MM.1S (cell line): ENCODE data around the gene SNRPD3.
"Not testable (repeated sequence)": the region's sequence is repeated elsewhere in the genome, so short reads cannot be mapped to it uniquely, and the experiment has no call there.

Experiments
- DNase-seq: peaks from one replicate; pipeline ENCODE4 v3.0.0-alpha.2; 2015
- H2AFZ ChIP-seq: fragments of 300-600 bp; sonication (generic); 2 replicates; pipeline ENCODE4 v1.6.0; 2016; ENCODE audit warnings: antibody characterized with exemption, low read length
- H3F3A ChIP-seq: fragments of 300-600 bp; sonication (generic); 2 replicates; pipeline ENCODE4 v1.6.1; 2016; ENCODE audit warnings: mild to moderate bottlenecking, antibody characterized with exemption, low read length, moderate library complexity, mixed read lengths; ENCODE audit not compliant: insufficient read depth
- H3K27ac ChIP-seq: fragments of 300-600 bp; sonication (generic); 2 replicates; pipeline ENCODE4 v1.5.1; 2016; ENCODE audit warnings: mild to moderate bottlenecking, low read length
- H3K27me3 ChIP-seq: fragments of 300-600 bp; sonication (generic); replicated peaks from 2 replicates; pipeline ENCODE4 v1.6.0; 2016; ENCODE audit warnings: low read length; ENCODE audit not compliant: insufficient read depth
- H3K36me3 ChIP-seq: fragments of 300-600 bp; sonication (generic); replicated peaks from 2 replicates; pipeline ENCODE4 v1.6.1; 2016; ENCODE audit warnings: mild to moderate bottlenecking, low read length, mixed read lengths; ENCODE audit not compliant: insufficient read depth
- H3K4me1 ChIP-seq: fragments of 300-600 bp; sonication (generic); 2 replicates; pipeline ENCODE4 v1.6.1; 2016; ENCODE audit warnings: low read length, mixed read lengths
- H3K4me2 ChIP-seq: fragments of 300-600 bp; sonication (generic); 2 replicates; pipeline ENCODE4 v1.6.0; 2016; ENCODE audit warnings: low read depth, low read length
- H3K4me3 ChIP-seq: fragments of 300-600 bp; sonication (generic); 2 replicates; pipeline ENCODE4 v1.5.1; 2016; ENCODE audit warnings: low read length, mixed read lengths
- H3K79me2 ChIP-seq: fragments of 300-600 bp; sonication (generic); 2 replicates; pipeline ENCODE4 v1.6.1; 2016; ENCODE audit warnings: mixed run types, low read length, mixed read lengths
- H3K9ac ChIP-seq: fragments of 300-600 bp; sonication (generic); 2 replicates; pipeline ENCODE4 v1.6.1; 2016; ENCODE audit warnings: low read length, mixed read lengths
- H3K9me2 ChIP-seq: fragments of 300-600 bp; sonication (generic); replicated peaks from 2 replicates; pipeline ENCODE4 v1.6.1; 2016; ENCODE audit warnings: mild to moderate bottlenecking, low read length, mixed read lengths; ENCODE audit not compliant: insufficient read depth
- H3K9me3 ChIP-seq: fragments of 300-600 bp; sonication (generic); replicated peaks from 2 replicates; pipeline ENCODE4 v1.6.1; 2016; ENCODE audit warnings: mild to moderate bottlenecking, low read length, mixed read lengths; ENCODE audit not compliant: insufficient read depth
- H4K20me1 ChIP-seq: fragments of 300-600 bp; sonication (generic); 2 replicates; pipeline ENCODE4 v1.6.1; 2016; ENCODE audit warnings: mild to moderate bottlenecking, low read length, moderate library complexity, mixed read lengths; ENCODE audit not compliant: insufficient read depth
- EZH2 ChIP-seq: fragments of 300-600 bp; sonication (generic); optimal IDR thresholded peaks from 2 replicates; pipeline ENCODE3; 2017; ENCODE audit warnings: low read depth, mild to moderate bottlenecking, antibody characterized with exemption, low read length, mixed read lengths
- EZH2phosphoT487 ChIP-seq: fragments of 300-600 bp; sonication (generic); IDR thresholded peaks from 2 replicates; pipeline ENCODE4 v1.6.1; 2018; ENCODE audit warnings: antibody characterized with exemption, low read length
- TF ChIP-seq, protein P1 (sequence below): fragments of 300-600 bp; sonication (generic); IDR thresholded peaks from 2 replicates; pipeline ENCODE4 v1.5.1; 2016; ENCODE audit warnings: antibody characterized with exemption, low read length, mixed read lengths

Gene SNRPD3

GRCh38 chr22:24595863-24596262 lies 40.1 kb downstream of the SNRPD3 start:
- Histone ChIP-seq H3K9me3 (no peaks in the 10 kb centered on the region), H3K79me2 (no peaks in the 10 kb centered on the region), H3K9ac (no peak overlapping the region), H3K27me3 (no peaks in the 10 kb centered on the region), H3K4me1 (no peaks in the 10 kb centered on the region), H4K20me1 (no peaks in the 10 kb centered on the region), H3K4me2 (no peak overlapping the region), H2AFZ (no peak overlapping the region), H3K4me3 (no peak overlapping the region), H3K9me2 (no peaks in the 10 kb centered on the region), H3K27ac (no peak overlapping the region), H3K36me3 (no peaks in the 10 kb centered on the region), H3F3A (no peaks in the 10 kb centered on the region)
- no peak for DNase-seq
- TF ChIP-seq EZH2 (no peak), EZH2phosphoT487 (no peak)
- TF ChIP-seq, protein P1, sequence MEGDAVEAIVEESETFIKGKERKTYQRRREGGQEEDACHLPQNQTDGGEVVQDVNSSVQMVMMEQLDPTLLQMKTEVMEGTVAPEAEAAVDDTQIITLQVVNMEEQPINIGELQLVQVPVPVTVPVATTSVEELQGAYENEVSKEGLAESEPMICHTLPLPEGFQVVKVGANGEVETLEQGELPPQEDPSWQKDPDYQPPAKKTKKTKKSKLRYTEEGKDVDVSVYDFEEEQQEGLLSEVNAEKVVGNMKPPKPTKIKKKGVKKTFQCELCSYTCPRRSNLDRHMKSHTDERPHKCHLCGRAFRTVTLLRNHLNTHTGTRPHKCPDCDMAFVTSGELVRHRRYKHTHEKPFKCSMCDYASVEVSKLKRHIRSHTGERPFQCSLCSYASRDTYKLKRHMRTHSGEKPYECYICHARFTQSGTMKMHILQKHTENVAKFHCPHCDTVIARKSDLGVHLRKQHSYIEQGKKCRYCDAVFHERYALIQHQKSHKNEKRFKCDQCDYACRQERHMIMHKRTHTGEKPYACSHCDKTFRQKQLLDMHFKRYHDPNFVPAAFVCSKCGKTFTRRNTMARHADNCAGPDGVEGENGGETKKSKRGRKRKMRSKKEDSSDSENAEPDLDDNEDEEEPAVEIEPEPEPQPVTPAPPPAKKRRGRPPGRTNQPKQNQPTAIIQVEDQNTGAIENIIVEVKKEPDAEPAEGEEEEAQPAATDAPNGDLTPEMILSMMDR = no peak

GRCh38 chr22:24597076-24597475 lies 41.3 kb downstream of the SNRPD3 start:
- not testable (repeated sequence) for H3F3A ChIP-seq, H3K9me2 ChIP-seq, H3K27me3 ChIP-seq, H3K36me3 ChIP-seq, H3K9me3 ChIP-seq, H3K4me2 ChIP-seq, H3K79me2 ChIP-seq, H3K9ac ChIP-seq, DNase-seq, H2AFZ ChIP-seq, H3K4me3 ChIP-seq, H3K4me1 ChIP-seq, H4K20me1 ChIP-seq, H3K27ac ChIP-seq

- Histone ChIP-seq H3K4me2 (no peak overlapping the region), H3K79me2 (no peaks in the 10 kb centered on the region), H3K9me3 (no peaks in the 10 kb centered on the region), H3K36me3 (no peaks in the 10 kb centered on the region), H3K27ac (no peak overlapping the region), H3K27me3 (no peaks in the 10 kb centered on the region), H3F3A (no peaks in the 10 kb centered on the region), H4K20me1 (no peaks in the 10 kb centered on the region), H3K4me3 (no peak overlapping the region), H3K9me2 (no peaks in the 10 kb centered on the region), H2AFZ (no peak overlapping the region), H3K4me1 (peaks cover 4% of the 10 kb centered on the region; the same call in 1 of the 2 replicates), H3K9ac (no peak overlapping the region)
- no peak for DNase-seq
- no peak for TF ChIP-seq EZH2
- TF ChIP-seq, protein P1 = no peak
- TF ChIP-seq EZH2phosphoT487 = no peak
Measured at GRCh38 chr22:24599514-24599913, 43.7 kb downstream of the SNRPD3 start.

- not testable (repeated sequence) for H3K79me2 ChIP-seq, H3K4me3 ChIP-seq, DNase-seq, H3F3A ChIP-seq, H2AFZ ChIP-seq, H3K27ac ChIP-seq, H3K9ac ChIP-seq, H3K27me3 ChIP-seq, H3K9me2 ChIP-seq, H4K20me1 ChIP-seq, H3K4me2 ChIP-seq, H3K9me3 ChIP-seq, H3K4me1 ChIP-seq, H3K36me3 ChIP-seq
Measured at GRCh38 chr22:24599958-24600715, 44.3 kb downstream of the SNRPD3 start.
